Hematopoietic multipotent progenitor cell treated with erythropoietin and hydrocortisone succinate and interleukin-3 and kit ligand, for 17 days (in vitro differentiated cells): ENCODE results near the gene CDRT4.
"Not testable (repeated sequence)": the region's sequence is repeated elsewhere in the genome, so short reads cannot be mapped to it uniquely, and the experiment has no call there.

Experiments
- DNase-seq: peaks from one replicate; pipeline ENCODE4 v3.0.0-alpha.2; 2015; ENCODE audit warnings: low spot score

Gene CDRT4

GRCh38 chr17:15467592-15467991 lies at the start of gene CDRT4:
CDRT4 (minus strand) TSS chr17:15467621; CDS start chr17:15440238, 27,383 bp downstream.
- DNase-seq: no peak

- no peak for DNase-seq
Measured at GRCh38 chr17:15516150-15516549, 48.7 kb upstream of the CDRT4 start.

- no peak for DNase-seq
Measured at GRCh38 chr17:15514469-15514868, 47.0 kb upstream of the CDRT4 start.

GRCh38 chr17:15513856-15514459 lies 46.5 kb upstream of the CDRT4 start:
- DNase-seq: no peak

GRCh38 chr17:15513058-15513791 lies 45.8 kb upstream of the CDRT4 start:
- no peak for DNase-seq

GRCh38 chr17:15512071-15512709 lies 44.8 kb upstream of the CDRT4 start:
- no peak for DNase-seq

GRCh38 chr17:15511142-15511541 lies 43.7 kb upstream of the CDRT4 start:
- DNase-seq: no peak

- no peak for DNase-seq
Measured at GRCh38 chr17:15510361-15510760, 42.9 kb upstream of the CDRT4 start.

GRCh38 chr17:15509095-15509494 lies 41.7 kb upstream of the CDRT4 start:
- DNase-seq: no peak

GRCh38 chr17:15508466-15508865 lies 41.0 kb upstream of the CDRT4 start:
- no peak for DNase-seq

GRCh38 chr17:15507896-15508295 lies 40.5 kb upstream of the CDRT4 start:
- no peak for DNase-seq

- DNase-seq: no peak
Measured at GRCh38 chr17:15507001-15507400, 39.6 kb upstream of the CDRT4 start.

- DNase-seq: not testable (repeated sequence)
Measured at GRCh38 chr17:15505708-15506107, 38.3 kb upstream of the CDRT4 start.

- DNase-seq: no peak
Measured at GRCh38 chr17:15503731-15504130, 36.3 kb upstream of the CDRT4 start.

- DNase-seq: peak; percentile 71
Measured at GRCh38 chr17:15502369-15503112, 35.1 kb upstream of the CDRT4 start.

- DNase-seq: no peak
Measured at GRCh38 chr17:15501793-15502192, 34.4 kb upstream of the CDRT4 start.

- no peak for DNase-seq
Measured at GRCh38 chr17:15501282-15501681, 33.9 kb upstream of the CDRT4 start.

GRCh38 chr17:15498107-15498506 lies 30.7 kb upstream of the CDRT4 start:
- no peak for DNase-seq

GRCh38 chr17:15496735-15497670 lies 29.6 kb upstream of the CDRT4 start:
- DNase-seq: no peak

- DNase-seq: no peak
Measured at GRCh38 chr17:15494821-15495220, 27.4 kb upstream of the CDRT4 start.

- no peak for DNase-seq
Measured at GRCh38 chr17:15493693-15494035, 26.2 kb upstream of the CDRT4 start.
